Right renal pelvis (tissue), 4 donors: ENCODE results near the gene SLC9C1. TPM values are rescaled to one million over a fixed set of nuclear protein-coding genes. Genes with fewer than 3 reads are reported as not detected.
"Not testable (repeated sequence)": the region's sequence is repeated elsewhere in the genome, so short reads cannot be mapped to it uniquely, and the experiment has no call there.

ENCODE experiments used
- DNase-seq, 4 donors: peaks; one replicate each; pipeline ENCODE4 v3.0.0-alpha.2; 2013; ENCODE audit warnings: low read depth in 4 of 4, low spot score in 3 of 4, missing footprints in 1 of 4
- polyA plus RNA-seq, 4 donors: library from polyadenylated mRNA; unstranded; fragments of 120-200 nt; gene quantifications; one replicate each; pipeline ENCODE4 v1.2.1, GENCODE V29; 2013; ENCODE audit not compliant: insufficient read length in 4 of 4

SLC9C1 gene
- polyA plus RNA-seq, 4 donors: 0.58 to 0.75 (median 0.68) TPM

DNA sequence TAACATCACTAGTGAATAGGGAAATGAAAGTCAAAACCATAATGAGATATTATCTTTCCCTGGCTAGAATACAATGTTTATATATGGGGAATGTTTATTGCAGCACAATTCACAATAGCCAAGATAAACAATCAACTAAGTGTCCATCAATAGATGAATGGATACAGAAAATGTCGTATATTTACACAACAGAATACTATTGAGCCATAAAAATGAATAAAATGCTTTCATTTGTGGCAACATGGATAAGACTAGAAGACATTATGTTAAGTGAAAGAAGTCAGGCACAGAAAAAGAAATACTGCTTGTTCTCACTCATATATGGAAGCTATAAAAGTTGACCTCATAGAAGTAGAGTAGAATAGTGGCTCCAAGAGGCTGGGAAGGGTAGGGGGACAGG is 65.2 kb downstream of the SLC9C1 start:
- no peak for DNase-seq

DNA sequence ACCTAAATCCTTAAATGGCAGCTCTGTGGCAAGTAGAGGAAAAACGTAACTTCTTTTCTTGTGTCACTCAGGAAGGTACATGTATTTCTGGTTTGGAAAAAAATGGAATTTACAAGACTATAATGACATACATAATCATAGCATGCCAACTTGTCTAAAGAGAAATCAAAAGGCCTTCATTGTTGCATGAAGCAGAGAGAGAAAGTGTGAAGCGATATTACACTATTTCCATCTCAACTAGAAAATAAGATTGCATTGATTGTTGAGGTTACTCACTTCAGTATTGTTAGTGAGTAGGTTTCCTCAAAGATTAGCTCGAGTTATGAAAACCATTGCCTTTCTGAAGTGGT is 93.7 kb downstream of the SLC9C1 start:
- no peak for DNase-seq

GRCh38 chr3:112199622-112200316 is 94.2 kb downstream of the SLC9C1 start:
- DNase-seq: no peak

DNA sequence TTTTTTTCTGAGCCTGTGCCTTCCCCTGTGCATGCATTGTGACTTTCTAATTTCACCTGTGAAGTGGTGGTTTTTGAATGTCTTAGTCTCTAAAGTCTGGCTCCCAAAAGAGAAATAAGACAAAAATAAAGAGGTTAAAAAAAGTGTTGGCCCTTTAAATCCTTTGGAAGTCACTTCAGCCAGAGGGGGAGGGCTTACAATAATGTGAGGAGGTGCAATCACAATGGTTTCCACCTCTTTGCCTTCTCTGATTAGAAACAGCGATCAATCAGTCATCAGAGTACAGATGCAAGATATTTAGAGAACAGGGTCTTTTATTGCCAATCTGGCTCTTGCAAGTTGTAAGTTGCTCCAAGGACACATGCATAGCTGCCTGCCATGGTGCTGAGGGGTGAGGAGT is 96.9 kb downstream of the SLC9C1 start:
- DNase-seq: no peak

- no peak for DNase-seq
Observed at GRCh38 chr3:112187300-112187699, 106.7 kb downstream of the SLC9C1 start.

- DNase-seq: not testable (repeated sequence)
Observed at GRCh38 chr3:112185423-112186035, 108.5 kb downstream of the SLC9C1 start.

DNA sequence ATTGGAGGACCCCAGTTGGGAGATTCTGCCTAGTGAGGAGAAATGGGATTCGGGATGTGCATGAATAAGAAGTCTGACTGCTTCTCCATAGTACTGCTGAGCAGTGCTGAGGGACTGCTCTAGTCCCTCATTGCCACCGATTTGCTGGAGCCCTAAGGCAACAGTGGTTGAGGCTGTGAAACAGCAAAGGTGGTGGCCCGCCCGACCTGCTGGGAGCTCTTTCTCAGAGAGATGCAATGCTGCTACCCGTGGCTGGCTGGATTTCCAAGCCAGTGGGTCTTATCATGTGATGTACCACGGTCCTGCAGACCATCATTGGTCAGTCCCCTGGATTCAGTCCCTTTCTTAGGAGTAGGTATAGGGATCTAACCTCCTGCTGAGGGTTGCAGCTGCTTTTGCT is 118.4 kb downstream of the SLC9C1 start:
- no peak for DNase-seq

DNA sequence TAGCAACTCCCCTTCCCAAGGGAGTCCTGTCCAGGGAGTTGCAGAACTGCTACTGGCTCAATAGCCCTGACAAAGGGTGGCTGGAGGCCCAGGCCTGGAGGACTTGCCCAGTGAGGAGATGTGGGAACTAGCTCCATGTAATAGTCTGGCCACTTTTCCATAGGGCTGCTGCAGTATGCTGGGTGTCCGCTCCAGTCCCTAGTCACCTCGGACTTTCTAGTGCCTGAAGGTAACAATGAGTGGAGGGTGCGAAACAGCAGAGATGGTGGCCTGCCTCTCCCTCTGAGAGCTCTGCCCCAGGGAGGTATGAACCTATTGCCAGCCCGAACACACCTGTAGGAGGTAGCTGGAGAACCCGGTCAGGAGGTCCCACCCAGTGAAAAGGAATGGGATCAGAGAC is 119.0 kb downstream of the SLC9C1 start:
- no peak for DNase-seq

DNA sequence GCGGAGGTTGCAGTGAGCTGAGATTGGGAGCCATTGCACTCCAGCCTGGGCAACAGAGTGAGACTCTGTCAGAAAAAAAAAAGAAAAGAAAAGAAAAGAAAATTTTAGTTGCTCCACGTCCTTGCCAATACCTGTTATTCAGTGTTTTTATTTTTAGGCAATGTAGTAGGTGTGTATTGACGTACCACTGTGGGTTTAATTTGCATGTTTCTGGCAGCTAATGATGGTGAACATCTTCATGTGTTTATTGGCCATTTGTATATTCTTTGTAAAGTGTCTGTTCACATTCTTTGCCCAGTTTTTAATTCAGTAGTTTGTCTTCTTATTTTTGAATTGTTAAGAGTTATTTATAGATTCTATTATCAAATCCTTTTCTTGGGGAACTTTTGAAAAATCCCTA is 122.9 kb downstream of the SLC9C1 start:
- no peak for DNase-seq

- DNase-seq: no peak
Observed at GRCh38 chr3:112170046-112170445, 124.0 kb downstream of the SLC9C1 start.

DNA sequence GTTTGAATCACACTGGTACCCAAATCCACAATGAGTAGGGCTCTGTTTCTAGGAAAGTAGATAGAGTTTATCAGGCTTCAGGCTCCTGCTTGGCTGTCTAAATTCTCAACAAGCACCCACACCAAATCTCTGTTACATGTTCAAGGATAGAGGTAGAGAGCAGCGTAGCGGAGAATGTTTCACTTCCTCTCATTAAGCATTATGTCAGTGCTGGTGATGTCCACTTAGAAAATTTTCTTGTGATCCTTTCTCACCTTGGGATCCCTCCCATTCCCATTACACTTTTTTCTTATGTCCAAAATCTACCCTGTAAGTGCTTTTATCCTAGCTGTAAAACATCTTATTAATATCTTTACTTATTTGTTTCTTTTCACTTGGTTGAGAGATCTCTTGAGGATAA is 126.3 kb downstream of the SLC9C1 start:
- DNase-seq: no peak

GRCh38 chr3:112149136-112149535 is 144.9 kb downstream of the SLC9C1 start:
- no peak for DNase-seq

DNA sequence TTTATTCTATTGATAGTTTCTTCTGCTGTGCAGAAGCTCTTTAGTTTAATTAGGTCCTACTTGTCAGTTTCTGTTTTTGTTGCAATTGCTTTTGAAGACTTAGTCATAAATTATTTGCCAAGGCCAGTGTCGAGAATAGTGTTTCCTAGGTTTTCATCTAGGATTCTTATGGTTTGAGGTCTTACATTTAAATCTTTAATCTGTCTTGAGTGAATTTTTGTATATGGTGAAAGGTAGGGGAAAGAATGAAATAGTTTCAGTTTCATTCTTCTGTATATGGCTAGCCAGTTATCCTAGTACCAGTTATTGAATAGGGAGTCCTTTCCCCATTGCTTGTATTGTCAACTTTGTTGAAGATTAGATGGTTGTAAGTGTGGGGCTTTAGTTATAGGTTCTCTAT is 150.3 kb downstream of the SLC9C1 start:
- no peak for DNase-seq

DNA sequence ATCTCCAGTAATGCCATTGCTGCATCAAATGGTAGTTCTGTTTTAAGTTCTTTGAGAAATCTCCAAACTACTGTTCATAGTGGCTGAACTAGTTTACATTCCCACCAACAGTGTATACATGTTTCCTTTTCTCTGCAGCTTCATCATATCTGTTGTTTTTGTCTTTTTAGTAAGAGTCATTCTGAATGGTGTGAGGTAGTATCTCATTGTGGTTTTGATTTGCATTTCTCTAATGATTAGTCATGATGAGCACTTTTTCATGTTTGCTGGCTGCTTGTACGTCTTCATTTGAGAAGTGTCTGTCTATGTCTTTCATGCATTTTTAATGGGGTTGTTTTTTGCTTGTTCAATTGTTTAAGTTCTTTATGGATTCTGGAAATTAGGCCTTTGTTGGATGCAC is 150.8 kb downstream of the SLC9C1 start:
- no peak for DNase-seq

- no peak for DNase-seq
Observed at GRCh38 chr3:112141293-112141692, 152.7 kb downstream of the SLC9C1 start.

GRCh38 chr3:112140584-112140983 is 153.4 kb downstream of the SLC9C1 start:
- DNase-seq: no peak

- no peak for DNase-seq
Observed at GRCh38 chr3:112138219-112138969, 155.6 kb downstream of the SLC9C1 start.

- DNase-seq: no peak
Observed at GRCh38 chr3:112137781-112138180, 156.2 kb downstream of the SLC9C1 start.

GRCh38 chr3:112136959-112137693 is 156.9 kb downstream of the SLC9C1 start:
- DNase-seq: peak in 3 of 4 donors; percentile 32 to 54 (median 53)

DNA sequence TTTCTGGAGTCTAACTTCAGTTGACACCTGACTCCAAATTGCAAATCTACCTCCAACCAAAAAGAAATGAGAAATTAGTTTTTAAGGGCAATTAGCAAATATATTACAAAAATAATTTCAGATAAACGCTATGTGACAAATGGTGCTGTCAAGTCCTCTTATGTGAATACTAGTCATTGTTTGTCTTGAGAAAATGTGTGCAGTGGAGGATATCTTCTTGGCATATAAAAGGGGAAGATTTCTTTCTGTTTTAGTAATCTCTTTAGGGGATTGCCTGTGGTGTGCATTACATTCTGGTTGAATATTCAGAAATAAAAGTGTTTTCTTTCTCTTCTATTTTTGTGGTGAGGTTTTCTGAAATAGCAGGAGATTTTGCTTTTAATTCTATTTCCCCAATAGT is 158.0 kb downstream of the SLC9C1 start:
- DNase-seq: no peak
